ENCODE results near the gene METTL4.
A peak's percentile ranks its signal among the peaks of the same experiment; 100 is the strongest.

The METTL4 gene

DNA sequence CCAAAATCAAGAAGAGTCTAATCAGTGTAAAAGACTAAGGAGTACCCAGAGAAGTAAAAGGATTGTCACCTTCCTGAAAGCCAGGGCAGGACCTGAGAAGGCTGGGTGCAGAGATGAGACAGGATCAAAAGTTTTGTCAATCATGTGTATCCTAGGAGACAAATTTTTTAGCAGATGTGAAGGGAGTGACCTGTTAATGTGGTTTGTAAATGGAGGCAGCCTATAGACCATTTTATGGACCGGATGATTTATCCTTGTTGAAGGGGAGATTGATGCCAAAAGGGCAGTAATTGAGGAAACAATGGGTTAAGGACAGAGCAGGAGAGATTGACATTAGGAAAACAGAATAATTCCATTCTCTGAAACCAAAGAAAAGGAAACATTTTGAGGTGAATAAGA is 865 bp upstream of the METTL4 start:
- peaks cover 31% of the 10 kb centered on the region for H3K4me1 ChIP-seq (ENCODE audit: control insufficient read depth, low read length)
- peaks cover 63% of the 10 kb centered on the region for H3K36me3 ChIP-seq (ENCODE audit: control insufficient read depth, low read length)
- H3F3A ChIP-seq (ENCODE audit: control insufficient read depth, insufficient read depth): no peaks in the 10 kb centered on the region
- peaks cover 92% of the 10 kb centered on the region for H3K79me2 ChIP-seq (ENCODE audit: control insufficient read depth, low read length)
- peak overlapping the region; percentile 88 for H3K4me2 ChIP-seq (ENCODE audit: low read length)
- no peak for TF ChIP-seq EZH2phosphoT487 (IDR thresholded peaks at IDR 0.05; ENCODE audit: borderline replicate concordance, low read length)
- TF ChIP-seq, protein P1, sequence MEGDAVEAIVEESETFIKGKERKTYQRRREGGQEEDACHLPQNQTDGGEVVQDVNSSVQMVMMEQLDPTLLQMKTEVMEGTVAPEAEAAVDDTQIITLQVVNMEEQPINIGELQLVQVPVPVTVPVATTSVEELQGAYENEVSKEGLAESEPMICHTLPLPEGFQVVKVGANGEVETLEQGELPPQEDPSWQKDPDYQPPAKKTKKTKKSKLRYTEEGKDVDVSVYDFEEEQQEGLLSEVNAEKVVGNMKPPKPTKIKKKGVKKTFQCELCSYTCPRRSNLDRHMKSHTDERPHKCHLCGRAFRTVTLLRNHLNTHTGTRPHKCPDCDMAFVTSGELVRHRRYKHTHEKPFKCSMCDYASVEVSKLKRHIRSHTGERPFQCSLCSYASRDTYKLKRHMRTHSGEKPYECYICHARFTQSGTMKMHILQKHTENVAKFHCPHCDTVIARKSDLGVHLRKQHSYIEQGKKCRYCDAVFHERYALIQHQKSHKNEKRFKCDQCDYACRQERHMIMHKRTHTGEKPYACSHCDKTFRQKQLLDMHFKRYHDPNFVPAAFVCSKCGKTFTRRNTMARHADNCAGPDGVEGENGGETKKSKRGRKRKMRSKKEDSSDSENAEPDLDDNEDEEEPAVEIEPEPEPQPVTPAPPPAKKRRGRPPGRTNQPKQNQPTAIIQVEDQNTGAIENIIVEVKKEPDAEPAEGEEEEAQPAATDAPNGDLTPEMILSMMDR (IDR thresholded peaks at IDR 0.05; ENCODE audit: low read depth, low read length, poor library complexity, severe bottlenecking): no peak
- no peaks in the 10 kb centered on the region for H4K20me1 ChIP-seq (ENCODE audit: control insufficient read depth, insufficient read depth, low read depth, low read length)
- H3K4me3 ChIP-seq (ENCODE audit: low read length): peak overlapping the region; percentile 98
- H3K27me3 ChIP-seq (ENCODE audit: control insufficient read depth, low read length): no peaks in the 10 kb centered on the region
- H3K27ac ChIP-seq (ENCODE audit: low read depth, low read length): peak overlapping the region; percentile 84
- no peaks in the 10 kb centered on the region for H3K9me3 ChIP-seq (ENCODE audit: control insufficient read depth, insufficient read depth, low read length)
- no peaks in the 10 kb centered on the region for H3K9me2 ChIP-seq (replicated peaks; ENCODE audit: control insufficient read depth, low read length)

DNA sequence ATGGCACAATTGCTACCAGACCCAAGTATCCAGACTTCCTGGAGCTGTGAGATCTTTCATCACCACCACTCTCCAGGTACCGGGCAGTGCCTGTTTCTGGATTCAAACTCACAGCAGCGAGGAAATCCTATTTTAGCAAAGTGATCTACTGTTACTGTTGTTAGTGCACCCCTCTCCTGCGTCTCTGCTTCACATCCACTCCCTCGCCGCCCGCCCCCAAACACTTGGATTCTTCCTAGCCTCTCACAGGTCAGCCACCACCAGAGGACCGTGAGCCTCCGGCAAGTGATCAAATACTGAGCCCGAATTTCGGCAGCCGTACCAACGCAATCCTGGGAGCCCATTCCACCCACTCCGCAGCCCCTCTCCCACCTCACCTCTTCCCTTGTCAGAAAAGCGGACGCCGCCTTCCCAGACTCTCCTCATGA is 519 bp downstream of the METTL4 start:
- H3K4me1 ChIP-seq (ENCODE audit: control insufficient read depth, low read length): peaks cover 31% of the 10 kb centered on the region

DNA sequence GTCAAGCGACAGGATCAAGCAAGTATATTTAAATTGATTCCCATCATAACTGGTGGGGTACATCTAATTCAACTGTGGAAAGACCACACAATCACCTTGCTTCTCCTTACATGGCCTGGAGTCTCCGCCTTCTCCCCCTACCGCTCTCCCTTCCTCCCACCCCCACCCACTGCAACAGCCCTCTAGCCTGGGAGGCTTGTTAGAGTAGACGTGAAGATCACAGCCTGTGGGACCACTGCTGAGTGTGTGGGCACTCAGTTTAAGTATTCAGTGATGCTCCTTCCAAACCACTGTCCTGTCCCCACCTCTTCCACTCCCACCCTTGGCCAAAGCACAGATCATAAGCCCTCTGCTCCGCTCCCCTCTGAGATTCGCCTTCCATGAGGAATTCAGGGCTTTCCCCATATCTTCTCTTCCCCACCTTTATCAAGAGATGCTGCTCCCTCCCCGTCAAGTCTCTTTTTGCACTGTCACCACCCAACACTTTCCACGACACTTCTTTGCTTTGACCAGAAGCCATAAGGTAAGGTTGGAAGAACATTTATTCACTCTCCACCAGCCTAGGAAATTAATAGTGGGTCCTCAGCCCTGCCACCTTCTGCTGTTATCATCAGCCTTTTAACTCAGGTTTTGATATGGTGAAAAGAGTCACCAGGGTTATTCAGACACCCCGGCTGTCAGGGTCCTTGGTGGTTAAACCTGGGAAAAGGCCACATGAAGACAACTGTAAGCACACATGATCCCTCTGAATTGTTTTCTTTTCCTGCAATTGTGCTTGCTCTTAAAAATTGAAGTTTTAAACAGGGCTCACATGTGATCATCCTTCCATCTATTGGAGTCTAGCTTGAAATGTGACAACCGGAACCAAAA is 1.7 kb downstream of the METTL4 start:
- H3K79me2 ChIP-seq (ENCODE audit: control insufficient read depth, low read length): peaks cover 69% of the 10 kb centered on the region
- H3K36me3 ChIP-seq (ENCODE audit: control insufficient read depth, low read length): peaks cover 42% of the 10 kb centered on the region
- peak overlapping the region; percentile 88 for H3K4me2 ChIP-seq (ENCODE audit: low read length)
- TF ChIP-seq EZH2phosphoT487 (IDR thresholded peaks at IDR 0.05; ENCODE audit: borderline replicate concordance, low read length): no peak
- TF ChIP-seq, protein P1 (IDR thresholded peaks at IDR 0.05; ENCODE audit: low read depth, low read length, poor library complexity, severe bottlenecking): no peak
- peak overlapping the region; percentile 98 for H3K4me3 ChIP-seq (ENCODE audit: low read length)
- H3K4me1 ChIP-seq (ENCODE audit: control insufficient read depth, low read length): peaks cover 30% of the 10 kb centered on the region
- H3F3A ChIP-seq (ENCODE audit: control insufficient read depth, insufficient read depth): no peaks in the 10 kb centered on the region
- H3K27me3 ChIP-seq (ENCODE audit: control insufficient read depth, low read length): no peaks in the 10 kb centered on the region
- H3K27ac ChIP-seq (ENCODE audit: low read depth, low read length): no peak overlapping the region
- no peaks in the 10 kb centered on the region for H3K9me3 ChIP-seq (ENCODE audit: control insufficient read depth, insufficient read depth, low read length)
- H4K20me1 ChIP-seq (ENCODE audit: control insufficient read depth, insufficient read depth, low read depth, low read length): no peaks in the 10 kb centered on the region
- H3K9me2 ChIP-seq (replicated peaks; ENCODE audit: control insufficient read depth, low read length): no peaks in the 10 kb centered on the region

More for the DNA sequence above, 519 bp downstream of the METTL4 start:
- TF ChIP-seq EZH2phosphoT487 (IDR thresholded peaks at IDR 0.05; ENCODE audit: borderline replicate concordance, low read length): no peak
- TF ChIP-seq, protein P1 (IDR thresholded peaks at IDR 0.05; ENCODE audit: low read depth, low read length, poor library complexity, severe bottlenecking): no peak
- Histone ChIP-seq H3K79me2 (ENCODE audit: control insufficient read depth, low read length) (peaks cover 81% of the 10 kb centered on the region), H3K9me3 (ENCODE audit: control insufficient read depth, insufficient read depth, low read length) (no peaks in the 10 kb centered on the region), H3K36me3 (ENCODE audit: control insufficient read depth, low read length) (peaks cover 54% of the 10 kb centered on the region), H3K27me3 (ENCODE audit: control insufficient read depth, low read length) (no peaks in the 10 kb centered on the region), H3F3A (ENCODE audit: control insufficient read depth, insufficient read depth) (no peaks in the 10 kb centered on the region), H4K20me1 (ENCODE audit: control insufficient read depth, insufficient read depth, low read depth, low read length) (no peaks in the 10 kb centered on the region), H3K27ac (ENCODE audit: low read depth, low read length) (peak overlapping the region; percentile 84), H3K4me2 (ENCODE audit: low read length) (peak overlapping the region; percentile 88), H3K9me2 (replicated peaks; ENCODE audit: control insufficient read depth, low read length) (no peaks in the 10 kb centered on the region), H3K4me3 (ENCODE audit: low read length) (peak overlapping the region; percentile 98)

All from DOHH2 (cell line).